ENCODE measurements around the gene NDNF. TPM values are rescaled to one million over a fixed set of nuclear protein-coding genes. Genes with fewer than 3 reads are reported as not detected.

NDNF gene
- total RNA-seq, 1 donor from 2014 or later, result 4.1 TPM

- DNase-seq, result no peak
These were observed 57.8 kb downstream of the NDNF start for GRCh38 chr4:121014544-121014943.

- DNase-seq, result no peak
These were observed 60.5 kb downstream of the NDNF start for GRCh38 chr4:121011780-121012340.

DNA sequence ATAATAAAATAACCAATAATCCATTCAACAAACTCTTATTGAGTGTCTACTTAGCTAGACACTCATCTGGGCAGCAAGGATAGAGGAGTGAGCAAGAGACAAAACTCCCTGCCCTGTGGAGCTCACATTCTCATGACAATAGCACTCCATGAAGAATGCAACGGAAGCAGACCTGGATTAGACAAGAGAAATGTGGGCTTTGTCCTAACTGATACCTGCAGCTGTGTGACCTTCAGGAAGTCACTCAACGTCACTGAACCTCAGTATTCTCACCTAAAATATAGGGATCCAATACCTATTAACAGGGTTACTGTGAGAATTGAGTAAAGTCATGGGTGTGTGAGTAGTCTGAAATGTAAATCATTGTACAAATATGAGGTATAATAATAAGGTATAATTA, 61.2 kb downstream of the NDNF start:
- no peak for DNase-seq

- no peak for DNase-seq
These were observed 62.5 kb downstream of the NDNF start for GRCh38 chr4:121009578-121010478.

- DNase-seq, result no peak
These were observed 64.7 kb downstream of the NDNF start for GRCh38 chr4:121007660-121008059.

DNA sequence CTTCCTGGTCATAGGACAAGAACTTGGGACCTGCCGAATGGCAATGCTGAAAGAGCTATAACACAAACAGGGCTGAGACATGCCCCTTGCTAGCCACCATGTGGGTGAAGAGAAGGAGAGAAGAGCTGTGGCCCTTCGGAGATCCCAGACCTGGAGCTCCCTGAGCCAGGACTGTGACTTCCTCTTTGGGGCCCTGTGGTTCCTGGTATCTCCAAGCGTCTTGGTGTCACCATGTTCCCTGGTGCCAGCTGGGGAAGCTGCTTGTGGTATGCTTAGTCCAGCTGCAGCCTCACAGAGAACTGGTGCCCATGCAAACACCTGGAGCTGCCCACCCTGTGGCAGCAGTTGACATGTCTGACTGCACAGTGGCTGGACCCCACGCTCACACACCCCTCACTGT, 68.5 kb downstream of the NDNF start:
- no peak for DNase-seq

GRCh38 chr4:120995266-120996010, 76.9 kb downstream of the NDNF start:
- DNase-seq, result no peak

- DNase-seq, result no peak
These were observed 77.8 kb downstream of the NDNF start for GRCh38 chr4:120994521-120994920.

- DNase-seq, result no peak
These were observed 80.5 kb downstream of the NDNF start for GRCh38 chr4:120991885-120992284.

DNA sequence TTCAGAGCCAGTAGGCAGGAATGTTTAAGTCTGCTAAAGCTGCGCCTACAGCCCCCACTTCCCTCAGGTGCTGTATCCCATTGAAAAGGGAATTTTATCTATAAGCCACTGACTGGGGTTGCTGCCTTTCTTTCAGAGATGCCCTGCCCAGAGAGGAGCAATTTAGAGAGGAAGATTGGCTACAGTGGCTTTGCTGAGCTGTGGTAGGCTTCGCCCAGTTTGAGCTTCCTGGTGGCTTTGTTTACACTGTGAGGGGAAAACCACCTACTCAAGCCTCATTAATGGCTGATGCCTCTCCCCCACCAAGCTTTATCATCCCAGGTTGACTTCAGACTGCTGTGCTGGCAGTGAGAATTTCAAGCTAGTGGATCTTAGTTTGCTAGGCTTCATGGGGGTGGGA, 82.1 kb downstream of the NDNF start:
- no peak for DNase-seq

Other genes with a start within 250 kb of the NDNF start
- 5.4 and 9.4 TPM in 2 replicates for gene PRDM5, start 149.8 kb downstream of the NDNF start, total RNA-seq
- 0.17 and 0.28 TPM in 2 replicates for gene TNIP3, start 91.8 kb upstream of the NDNF start, total RNA-seq

Data from dermis blood vessel endothelial cell (primary cell).